Activated naive CD4-positive, alpha-beta T cell treated with anti-CD3 and anti-CD28 coated beads, Interleukin-2, amount 50 U/mL, for 24 hours (primary cell): ENCODE results near the gene PCDHGC3.

Experiments
- H3K27ac Mint-ChIP-seq: one replicate; pipeline ENCODE4 v1.8.0; 2021; ENCODE audit warnings: mild to moderate bottlenecking, mixed read lengths
- H3K27me3 Mint-ChIP-seq: one replicate; pipeline ENCODE4 v1.8.0; 2021; ENCODE audit warnings: mixed read lengths
- H3K36me3 Mint-ChIP-seq: one replicate; pipeline ENCODE4 v1.8.0; 2021; ENCODE audit warnings: mixed read lengths
- H3K4me1 Mint-ChIP-seq: one replicate; pipeline ENCODE4 v1.8.0; 2021; ENCODE audit warnings: mixed read lengths
- H3K4me3 Mint-ChIP-seq: one replicate; pipeline ENCODE4 v1.8.0; 2021; ENCODE audit warnings: mild to moderate bottlenecking, mixed read lengths
- H3K9me3 Mint-ChIP-seq: one replicate; pipeline ENCODE4 v1.8.0; 2021; ENCODE audit warnings: mixed read lengths

The PCDHGC3 gene

DNA sequence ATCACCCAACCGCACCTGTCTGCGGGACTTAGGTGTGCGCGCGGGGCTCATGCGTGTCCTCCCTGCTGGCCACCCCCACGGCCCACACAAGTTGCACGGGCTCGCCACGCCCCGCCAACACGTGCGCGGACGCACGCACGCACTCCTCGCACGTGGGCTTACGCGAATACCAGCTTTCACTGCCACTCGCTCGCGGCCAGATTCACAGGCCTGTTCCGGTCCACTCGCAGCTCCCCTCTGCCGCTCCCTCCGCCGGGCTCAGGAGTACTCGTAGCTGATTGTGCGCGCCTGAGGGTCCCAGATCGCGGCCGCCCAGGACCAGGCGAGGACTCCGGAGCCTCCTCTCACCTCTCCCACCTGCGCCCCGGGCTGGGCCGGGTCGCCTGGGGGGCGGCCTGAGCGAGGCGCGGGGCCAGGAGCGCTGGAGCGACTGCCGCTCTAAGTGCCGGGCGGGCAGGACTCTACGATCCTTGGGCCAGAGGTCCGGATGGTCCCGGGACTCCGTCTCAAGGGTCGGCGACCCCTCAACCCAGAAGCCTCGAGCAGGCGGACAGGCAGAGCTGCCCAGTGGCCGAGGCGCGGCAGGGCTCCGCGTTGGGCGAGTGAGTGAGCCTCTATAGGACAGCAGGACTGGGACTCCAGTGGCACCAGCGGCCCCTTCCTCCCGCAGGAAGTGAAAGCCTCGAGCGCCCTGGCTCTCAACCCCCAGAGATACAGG, 16.6 kb downstream of the PCDHGC3 start:
- Mint-ChIP-seq H3K27ac (peak overlapping the region; percentile 85), H3K36me3 (no peaks in the 10 kb centered on the region), H3K4me1 (peaks cover 7% of the 10 kb centered on the region), H3K9me3 (no peaks in the 10 kb centered on the region), H3K27me3 (peaks cover 50% of the 10 kb centered on the region), H3K4me3 (peak overlapping the region; percentile 78)

DNA sequence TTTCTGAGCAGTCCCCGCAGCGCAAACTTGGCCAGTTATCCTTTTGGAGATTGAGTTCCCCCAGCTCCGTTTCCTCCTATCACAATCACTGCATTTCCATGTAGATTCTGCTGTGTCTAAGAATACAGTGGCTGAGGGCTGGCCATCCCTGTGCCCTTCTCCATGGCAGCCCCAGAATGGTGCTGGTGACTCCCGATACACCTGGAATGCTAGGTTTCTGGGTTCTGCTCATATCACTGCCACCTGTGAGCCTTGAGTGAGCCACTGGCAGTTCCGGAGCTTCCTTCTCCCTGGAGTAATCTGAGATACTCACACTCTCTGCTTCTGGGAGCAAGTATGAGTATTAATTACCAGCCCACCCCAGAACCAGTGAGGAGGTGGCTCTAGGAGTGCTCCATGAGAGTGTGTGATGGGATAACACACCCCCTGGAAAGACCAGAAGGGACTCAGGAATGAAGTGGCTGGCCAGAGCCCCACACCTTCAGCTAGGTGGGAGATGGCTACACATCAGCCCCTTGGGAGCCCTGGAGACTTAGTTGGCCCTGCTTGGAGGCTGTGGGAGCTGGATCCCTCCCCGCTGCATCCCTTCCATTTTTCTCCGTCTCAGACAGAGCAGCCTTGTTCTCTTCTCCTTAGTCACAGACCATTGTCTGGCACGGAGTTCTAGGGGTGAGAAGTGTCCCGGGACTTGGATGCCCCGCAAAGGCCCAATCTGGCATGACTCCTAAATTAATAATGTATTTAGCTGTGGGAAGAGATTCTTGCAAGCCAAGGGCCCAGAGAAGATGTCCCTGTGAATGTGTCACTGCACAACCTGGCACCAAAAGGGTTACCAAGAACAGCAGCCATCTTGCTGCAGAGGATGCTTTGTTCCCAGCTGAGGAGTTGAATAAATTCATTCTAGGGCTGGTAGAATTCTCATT, 18.0 kb downstream of the PCDHGC3 start:
- peaks cover 49% of the 10 kb centered on the region for H3K27me3 Mint-ChIP-seq
- no peak overlapping the region for H3K4me3 Mint-ChIP-seq
- H3K27ac Mint-ChIP-seq: no peak overlapping the region
- H3K9me3 Mint-ChIP-seq: no peaks in the 10 kb centered on the region
- H3K36me3 Mint-ChIP-seq: no peaks in the 10 kb centered on the region
- peaks cover 7% of the 10 kb centered on the region for H3K4me1 Mint-ChIP-seq

DNA sequence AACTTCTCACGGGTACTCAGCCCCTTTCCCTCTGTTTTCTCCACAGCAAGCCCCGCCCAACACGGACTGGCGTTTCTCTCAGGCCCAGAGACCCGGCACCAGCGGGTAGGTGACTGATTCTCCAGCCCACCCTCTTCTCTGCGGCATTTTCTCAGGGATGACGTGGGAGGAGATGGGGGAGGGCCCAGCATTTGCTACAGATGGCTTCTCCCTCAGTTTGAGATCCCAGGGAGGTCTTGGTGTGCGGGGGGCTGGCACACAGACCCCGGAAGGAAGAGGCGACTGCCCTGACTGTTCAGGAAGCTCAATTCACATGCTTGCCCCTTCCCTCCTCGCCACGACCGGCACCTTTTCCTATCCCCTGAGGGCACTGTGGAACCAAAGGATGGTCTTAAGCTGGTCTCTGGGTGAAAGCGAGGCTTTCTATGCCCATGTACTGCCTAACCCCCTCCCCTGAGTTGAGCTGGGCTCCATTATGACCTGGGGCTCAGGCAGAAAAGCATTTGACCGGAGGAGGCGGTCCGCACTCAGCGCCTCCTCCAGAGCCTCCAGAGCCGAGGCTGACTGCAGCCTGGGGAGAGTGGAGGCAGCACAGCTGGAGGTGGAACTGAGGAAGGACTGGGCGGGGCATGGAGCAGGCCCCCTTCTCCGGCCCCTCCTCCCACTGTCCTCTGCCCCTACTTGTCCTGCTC, 19.1 kb downstream of the PCDHGC3 start:
- no peaks in the 10 kb centered on the region for H3K9me3 Mint-ChIP-seq
- peaks cover 43% of the 10 kb centered on the region for H3K27me3 Mint-ChIP-seq
- H3K27ac Mint-ChIP-seq: no peak overlapping the region
- H3K36me3 Mint-ChIP-seq: no peaks in the 10 kb centered on the region
- H3K4me3 Mint-ChIP-seq: no peak overlapping the region
- peaks cover 7% of the 10 kb centered on the region for H3K4me1 Mint-ChIP-seq

DNA sequence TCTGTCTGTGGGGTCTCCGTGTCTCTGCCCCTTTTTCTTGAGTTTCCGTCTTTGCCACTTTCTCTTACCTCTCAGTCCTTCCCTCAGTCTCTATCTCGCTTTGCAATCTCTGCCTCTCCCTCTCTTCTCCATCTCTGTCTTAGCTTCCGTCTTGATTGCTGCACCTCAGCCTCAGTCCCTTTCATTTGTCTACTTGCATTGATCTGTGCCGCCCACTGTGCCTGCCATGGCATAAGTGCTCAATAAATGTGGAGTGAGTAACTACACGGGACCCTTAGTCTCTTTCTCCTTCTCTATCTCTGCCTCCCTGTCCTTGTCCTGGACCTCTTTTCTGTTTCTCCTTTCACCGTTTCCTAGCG, 19.7 kb downstream of the PCDHGC3 start:
- Mint-ChIP-seq H3K9me3 (no peaks in the 10 kb centered on the region), H3K27me3 (peaks cover 39% of the 10 kb centered on the region), H3K36me3 (no peaks in the 10 kb centered on the region), H3K27ac (no peak overlapping the region), H3K4me1 (peaks cover 7% of the 10 kb centered on the region), H3K4me3 (peak overlapping the region; percentile 35)

DNA sequence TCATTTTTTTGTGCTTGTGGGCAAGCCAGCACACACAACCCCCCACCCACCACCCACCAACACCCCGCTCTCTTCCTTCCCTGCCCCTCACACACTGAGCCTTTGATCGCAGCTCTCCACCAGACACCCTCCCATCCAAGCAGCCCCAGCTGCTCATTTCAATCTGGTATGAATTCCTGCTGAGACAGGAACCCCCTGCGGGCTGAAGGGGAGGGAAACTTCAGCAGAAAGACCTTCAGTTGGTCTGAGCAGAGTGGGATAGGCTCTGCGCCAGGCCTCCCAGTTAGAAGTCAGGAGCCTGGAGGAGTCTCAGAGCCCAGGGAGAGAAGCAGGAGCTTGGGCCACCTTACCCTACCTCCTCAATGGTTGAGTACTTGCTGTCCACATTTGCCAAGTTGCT, 20.3 kb downstream of the PCDHGC3 start:
- H3K4me3 Mint-ChIP-seq: no peak overlapping the region
- no peak overlapping the region for H3K27ac Mint-ChIP-seq
- peaks cover 7% of the 10 kb centered on the region for H3K4me1 Mint-ChIP-seq
- peaks cover 33% of the 10 kb centered on the region for H3K27me3 Mint-ChIP-seq
- H3K36me3 Mint-ChIP-seq: no peaks in the 10 kb centered on the region
- H3K9me3 Mint-ChIP-seq: no peaks in the 10 kb centered on the region

DNA sequence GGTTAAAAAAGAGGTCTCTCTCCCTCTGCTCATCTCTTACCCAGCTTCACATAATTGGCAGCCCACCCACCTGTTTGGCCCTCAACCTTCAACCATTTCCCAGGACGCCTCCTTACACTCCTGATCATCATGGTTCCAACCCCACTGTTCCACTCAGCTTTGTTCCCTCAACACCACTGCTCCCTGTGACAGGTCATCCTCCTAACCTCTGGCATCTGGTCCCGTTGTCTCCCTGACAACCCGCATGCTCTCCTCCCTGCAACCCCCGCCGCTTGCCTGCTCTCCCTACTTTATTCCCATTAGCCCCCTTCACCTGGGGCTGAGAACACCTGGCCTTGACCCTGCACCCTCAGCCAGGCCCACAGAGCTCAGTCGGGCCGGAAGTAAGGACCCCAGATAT, 26.0 kb downstream of the PCDHGC3 start:
- H3K27me3 Mint-ChIP-seq: peaks cover 16% of the 10 kb centered on the region
- H3K36me3 Mint-ChIP-seq: no peaks in the 10 kb centered on the region
- H3K4me3 Mint-ChIP-seq: no peak overlapping the region
- H3K27ac Mint-ChIP-seq: no peak overlapping the region
- H3K9me3 Mint-ChIP-seq: no peaks in the 10 kb centered on the region
- no peaks in the 10 kb centered on the region for H3K4me1 Mint-ChIP-seq

DNA sequence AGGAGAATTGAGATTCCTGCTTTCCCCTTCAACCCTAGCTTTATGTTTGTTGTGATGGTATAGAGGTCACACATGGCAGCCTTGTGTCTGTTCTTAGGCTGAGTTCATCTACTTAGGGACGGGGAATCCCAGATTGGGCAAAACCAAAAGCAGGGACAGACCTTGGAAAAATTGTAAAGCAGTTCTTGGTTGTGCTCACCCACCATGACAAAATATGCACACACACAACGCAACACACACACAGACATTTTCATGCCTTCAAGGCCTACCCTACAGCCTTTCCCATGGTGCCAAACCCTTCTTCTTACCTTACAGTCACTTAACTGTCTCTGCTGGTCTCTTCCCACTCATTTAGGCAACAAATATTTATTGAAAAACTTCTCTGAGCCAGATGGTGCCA, 27.9 kb downstream of the PCDHGC3 start:
- Mint-ChIP-seq H3K9me3 (no peaks in the 10 kb centered on the region), H3K36me3 (no peaks in the 10 kb centered on the region), H3K27me3 (peaks cover 8% of the 10 kb centered on the region), H3K4me1 (no peaks in the 10 kb centered on the region), H3K27ac (no peak overlapping the region), H3K4me3 (no peak overlapping the region)

DNA sequence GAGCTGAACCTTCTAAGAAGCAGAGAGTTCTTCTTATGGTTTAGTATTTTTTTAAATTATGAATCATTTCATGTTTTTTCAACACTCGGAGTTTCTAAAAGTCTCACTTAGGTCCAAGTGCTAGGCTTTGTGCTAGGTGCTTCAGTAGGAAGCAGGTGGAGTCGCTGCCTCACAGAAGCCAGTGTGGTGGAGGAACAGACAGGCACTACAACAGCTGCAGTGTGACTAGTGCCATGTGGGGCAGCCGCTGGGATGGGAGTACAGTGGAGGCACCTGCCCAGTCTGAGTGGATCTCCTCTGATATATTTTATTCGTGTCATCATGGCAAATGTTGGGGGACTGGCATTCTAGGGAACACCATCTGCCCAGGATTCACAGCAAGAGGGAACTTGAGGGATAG, 28.4 kb downstream of the PCDHGC3 start:
- no peak overlapping the region for H3K4me3 Mint-ChIP-seq
- H3K4me1 Mint-ChIP-seq: peaks cover 4% of the 10 kb centered on the region
- H3K36me3 Mint-ChIP-seq: no peaks in the 10 kb centered on the region
- H3K27me3 Mint-ChIP-seq: peaks cover 6% of the 10 kb centered on the region
- H3K9me3 Mint-ChIP-seq: no peaks in the 10 kb centered on the region
- no peak overlapping the region for H3K27ac Mint-ChIP-seq

DNA sequence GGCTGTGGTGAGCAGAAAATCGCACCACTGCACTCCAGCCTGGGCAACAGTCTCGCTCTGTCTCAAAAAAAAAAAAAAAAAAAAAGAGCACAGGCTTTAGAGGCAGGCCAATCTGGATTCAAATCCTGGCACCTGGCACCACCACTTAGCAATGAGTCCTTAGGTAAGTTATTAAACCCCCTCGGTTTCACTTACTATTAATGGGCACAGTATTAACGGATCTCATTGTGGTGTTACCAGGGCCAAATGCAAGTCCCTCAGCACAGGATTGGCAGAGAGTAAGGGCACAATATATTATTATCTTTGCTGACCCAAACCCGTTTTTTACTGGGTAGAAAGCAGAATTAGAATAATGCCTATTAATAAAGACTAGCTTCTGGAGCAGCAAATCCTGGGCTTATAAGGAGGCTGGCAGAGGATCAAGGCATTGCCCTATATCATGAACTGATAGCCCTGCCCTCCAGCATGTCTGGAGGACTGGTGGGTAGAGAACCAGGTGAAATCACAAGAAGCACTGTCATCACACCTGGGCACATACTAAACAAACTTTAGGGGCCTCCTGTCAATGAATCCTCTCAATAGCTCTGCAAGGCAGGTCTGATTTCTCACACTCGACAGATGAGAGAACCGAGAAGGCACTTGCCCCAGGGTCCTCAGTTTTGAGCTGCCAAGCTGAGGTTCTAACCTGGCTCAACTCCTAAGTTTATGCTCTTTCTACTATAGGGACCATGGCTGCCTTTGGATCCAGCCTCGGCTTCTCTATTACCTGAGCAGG, 30.8 kb downstream of the PCDHGC3 start:
- H3K4me1 Mint-ChIP-seq: peaks cover 5% of the 10 kb centered on the region
- H3K36me3 Mint-ChIP-seq: no peaks in the 10 kb centered on the region
- H3K4me3 Mint-ChIP-seq: no peak overlapping the region
- peaks cover 3% of the 10 kb centered on the region for H3K27me3 Mint-ChIP-seq
- no peaks in the 10 kb centered on the region for H3K9me3 Mint-ChIP-seq
- H3K27ac Mint-ChIP-seq: no peak overlapping the region

DNA sequence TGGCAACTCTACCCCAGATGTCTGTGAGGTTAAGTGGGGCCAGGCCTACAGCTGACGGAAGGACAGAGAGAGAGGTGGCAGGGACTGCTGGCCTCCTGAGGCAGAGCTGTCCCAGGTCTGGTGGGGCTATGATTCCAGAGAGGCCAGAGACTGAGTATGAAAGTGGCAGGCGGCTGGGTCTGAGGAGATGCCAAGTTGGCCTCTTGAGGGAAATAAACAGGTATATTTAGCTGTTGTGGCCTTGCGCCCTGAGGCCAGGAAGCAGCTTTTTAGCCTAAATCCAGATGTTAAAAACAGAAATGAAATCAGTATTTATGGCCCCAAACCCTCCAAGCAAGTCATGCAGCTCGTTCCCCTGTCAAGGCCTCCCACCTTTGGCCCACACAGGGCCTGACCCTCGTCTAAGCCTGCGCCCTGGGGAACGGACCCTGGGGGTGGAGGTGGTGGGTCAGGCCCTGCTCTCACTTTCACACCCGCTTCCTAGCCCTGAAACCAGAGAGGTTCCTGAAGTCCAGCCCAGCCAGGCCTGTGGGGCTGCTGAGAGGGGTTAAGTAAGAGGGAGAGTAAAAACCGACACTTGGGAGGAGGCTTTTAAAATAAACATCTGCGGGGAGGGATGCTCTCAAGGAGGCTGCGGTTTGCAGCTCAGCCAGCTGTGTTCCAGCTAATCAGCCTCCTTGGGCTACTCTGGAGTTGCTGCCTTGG, 31.8 kb downstream of the PCDHGC3 start:
- Mint-ChIP-seq H3K27me3 (no peaks in the 10 kb centered on the region), H3K4me3 (no peak overlapping the region), H3K4me1 (peaks cover 8% of the 10 kb centered on the region), H3K9me3 (no peaks in the 10 kb centered on the region), H3K27ac (no peak overlapping the region), H3K36me3 (no peaks in the 10 kb centered on the region)

DNA sequence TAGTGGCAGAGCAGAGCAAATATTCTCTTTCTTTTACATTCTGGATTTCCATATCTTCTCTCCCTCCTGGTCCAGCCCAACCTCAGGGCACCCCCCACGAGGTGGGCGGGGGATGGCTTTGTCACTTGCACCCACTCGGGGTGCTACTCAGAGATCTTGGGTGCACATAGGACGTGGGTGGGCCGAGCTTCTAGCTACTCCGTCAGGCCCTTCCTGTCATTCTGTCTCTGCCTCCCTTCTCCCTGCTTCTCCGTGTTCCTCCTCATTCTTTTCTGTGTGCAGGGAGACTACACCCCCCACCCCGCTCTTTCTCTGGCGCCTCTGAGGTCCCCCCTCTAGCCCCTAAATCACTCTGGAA, 32.7 kb downstream of the PCDHGC3 start:
- Mint-ChIP-seq H3K36me3 (no peaks in the 10 kb centered on the region), H3K4me1 (peaks cover 14% of the 10 kb centered on the region), H3K27ac (no peak overlapping the region), H3K4me3 (no peak overlapping the region), H3K9me3 (no peaks in the 10 kb centered on the region), H3K27me3 (no peaks in the 10 kb centered on the region)

DNA sequence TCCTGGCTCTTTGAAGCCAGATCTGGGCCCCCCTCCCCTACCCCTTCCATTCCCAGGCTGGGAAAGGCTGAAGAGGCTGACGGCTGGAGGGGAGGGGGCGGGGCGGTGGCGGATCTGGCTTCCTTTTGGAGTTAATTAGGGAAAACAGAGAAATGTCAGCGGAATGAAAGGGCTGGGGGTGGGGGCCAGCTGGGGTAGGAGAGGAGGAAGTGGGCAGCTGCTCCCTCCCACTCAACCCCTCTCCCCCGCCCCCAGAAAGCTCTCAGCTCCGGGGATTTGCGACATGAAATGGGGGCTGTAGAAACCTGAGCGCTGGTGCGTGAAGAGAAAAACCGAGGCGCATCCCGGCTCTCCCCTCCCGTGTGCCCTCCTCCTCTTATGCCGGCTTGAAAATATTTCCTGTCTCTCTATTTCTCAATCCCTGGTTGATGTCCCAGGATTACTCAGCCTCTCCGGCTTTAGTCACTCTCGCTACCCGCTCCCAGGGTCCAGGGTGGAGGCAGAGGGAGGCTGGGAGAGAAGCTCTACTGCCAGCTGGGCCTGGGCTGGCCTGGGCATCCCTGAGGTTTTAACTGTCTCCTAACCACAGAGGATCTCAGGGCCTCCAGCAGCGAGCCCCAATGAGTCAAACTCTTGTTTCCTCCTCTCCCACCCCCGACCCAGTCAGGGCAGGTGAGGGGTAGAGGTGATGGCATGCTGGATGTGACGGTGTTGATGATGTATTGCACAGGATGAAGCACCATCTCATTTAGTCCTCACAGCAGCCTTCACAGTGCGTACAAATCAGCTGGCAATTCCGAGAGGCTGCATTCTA, 33.2 kb downstream of the PCDHGC3 start:
- Mint-ChIP-seq H3K4me3 (no peak overlapping the region), H3K36me3 (peaks cover 2% of the 10 kb centered on the region), H3K27me3 (no peaks in the 10 kb centered on the region), H3K4me1 (peaks cover 20% of the 10 kb centered on the region), H3K9me3 (no peaks in the 10 kb centered on the region), H3K27ac (no peak overlapping the region)

DNA sequence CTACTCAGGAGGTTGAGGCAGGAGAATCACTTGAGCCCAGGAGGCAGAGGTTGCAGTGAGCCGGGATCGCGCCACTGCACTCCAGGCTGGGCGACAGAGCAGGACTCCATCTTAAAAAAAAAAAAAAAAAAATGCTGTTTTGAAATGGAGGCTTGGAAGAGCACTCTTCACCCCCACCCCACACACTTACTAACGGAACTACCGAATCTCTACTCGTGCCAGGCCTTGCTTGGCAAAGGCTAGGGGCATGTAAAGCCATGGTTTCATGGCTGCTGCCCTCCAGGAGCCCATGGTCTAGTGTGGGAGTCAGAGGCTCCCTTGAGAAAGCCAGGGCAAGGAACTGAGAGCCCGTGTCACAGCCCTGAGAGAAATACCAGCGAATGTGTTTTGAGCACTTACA, 34.4 kb downstream of the PCDHGC3 start:
- H3K4me1 Mint-ChIP-seq: peaks cover 29% of the 10 kb centered on the region
- H3K27ac Mint-ChIP-seq: no peak overlapping the region
- no peaks in the 10 kb centered on the region for H3K9me3 Mint-ChIP-seq
- no peaks in the 10 kb centered on the region for H3K27me3 Mint-ChIP-seq
- peaks cover 2% of the 10 kb centered on the region for H3K36me3 Mint-ChIP-seq
- no peak overlapping the region for H3K4me3 Mint-ChIP-seq

DNA sequence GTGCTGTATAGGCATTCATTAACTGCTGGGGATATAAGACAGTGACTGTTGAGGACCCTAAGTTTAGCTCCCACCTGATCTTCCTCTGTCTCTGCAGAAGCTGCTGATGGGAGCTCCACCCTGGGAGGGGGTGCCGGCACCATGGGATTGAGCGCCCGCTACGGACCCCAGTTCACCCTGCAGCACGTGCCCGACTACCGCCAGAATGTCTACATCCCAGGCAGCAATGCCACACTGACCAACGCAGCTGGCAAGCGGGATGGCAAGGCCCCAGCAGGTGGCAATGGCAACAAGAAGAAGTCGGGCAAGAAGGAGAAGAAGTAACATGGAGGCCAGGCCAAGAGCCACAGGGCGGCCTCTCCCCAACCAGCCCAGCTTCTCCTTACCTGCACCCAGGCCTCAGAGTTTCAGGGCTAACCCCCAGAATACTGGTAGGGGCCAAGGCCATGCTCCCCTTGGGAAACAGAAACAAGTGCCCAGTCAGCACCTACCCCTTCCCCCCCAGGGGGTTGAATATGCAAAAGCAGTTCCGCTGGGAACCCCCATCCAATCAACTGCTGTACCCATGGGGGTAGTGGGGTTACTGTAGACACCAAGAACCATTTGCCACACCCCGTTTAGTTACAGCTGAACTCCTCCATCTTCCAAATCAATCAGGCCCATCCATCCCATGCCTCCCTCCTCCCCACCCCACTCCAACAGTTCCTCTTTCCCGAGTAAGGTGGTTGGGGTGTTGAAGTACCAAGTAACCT, 35.3 kb downstream of the PCDHGC3 start:
- H3K4me3 Mint-ChIP-seq: no peak overlapping the region
- H3K27me3 Mint-ChIP-seq: no peaks in the 10 kb centered on the region
- no peaks in the 10 kb centered on the region for H3K9me3 Mint-ChIP-seq
- no peak overlapping the region for H3K27ac Mint-ChIP-seq
- H3K36me3 Mint-ChIP-seq: peaks cover 2% of the 10 kb centered on the region
- H3K4me1 Mint-ChIP-seq: peaks cover 38% of the 10 kb centered on the region
